ENCODE data around the gene CNPY1. TPM values are rescaled to one million over a fixed set of nuclear protein-coding genes. Genes with fewer than 3 reads are reported as not detected.
"Not testable (repeated sequence)": the region's sequence is repeated elsewhere in the genome, so short reads cannot be mapped to it uniquely, and the experiment has no call there.

Gene CNPY1
- polyA plus RNA-seq, 3 donors, result not detected

DNA sequence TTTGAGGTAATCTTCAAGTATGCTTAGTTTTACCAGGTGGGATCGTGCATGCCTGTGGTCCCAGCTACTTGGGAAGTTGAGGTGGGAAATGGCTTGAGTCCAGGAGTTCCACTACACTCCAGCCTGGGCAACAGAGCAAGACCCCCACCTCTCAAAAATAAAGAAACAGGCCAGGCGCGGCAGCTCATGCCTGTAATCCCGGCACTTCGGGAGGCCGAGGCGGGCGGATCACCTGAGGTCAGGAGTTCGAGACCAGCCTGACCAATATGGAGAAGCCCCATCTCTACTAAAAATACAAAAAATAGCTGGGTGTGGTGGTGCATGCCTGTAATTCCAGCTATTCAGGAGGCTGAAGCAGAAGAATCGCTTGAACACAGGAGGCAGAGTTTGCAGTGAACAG, 16.6 kb upstream of the CNPY1 start:
- DNase-seq (ENCODE audit: extremely low read depth in 1 of 11, low read depth in 9 of 11, low spot score in 4 of 11), result not testable (repeated sequence)

DNA sequence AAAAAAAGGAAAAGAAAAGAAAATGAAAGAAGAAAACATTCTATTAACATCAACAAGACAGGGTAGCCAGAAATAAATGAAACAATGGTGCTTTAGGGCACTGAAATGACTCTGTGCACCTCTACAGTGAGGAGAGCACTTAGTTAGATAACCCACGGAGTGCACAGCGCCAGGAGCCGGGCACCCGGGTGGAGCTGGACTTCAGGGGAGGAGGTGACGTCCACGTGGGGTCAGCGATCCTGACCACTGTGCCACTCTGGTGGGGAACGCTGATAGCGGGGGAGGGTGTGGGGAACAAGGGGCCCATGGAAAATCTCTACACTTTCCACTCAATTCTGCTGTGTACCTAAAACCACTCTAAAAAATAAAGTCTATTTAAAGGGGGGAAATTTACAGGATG, 15.7 kb upstream of the CNPY1 start:
- no peak for DNase-seq (ENCODE audit: extremely low read depth in 1 of 11, low read depth in 9 of 11, low spot score in 4 of 11)

DNA sequence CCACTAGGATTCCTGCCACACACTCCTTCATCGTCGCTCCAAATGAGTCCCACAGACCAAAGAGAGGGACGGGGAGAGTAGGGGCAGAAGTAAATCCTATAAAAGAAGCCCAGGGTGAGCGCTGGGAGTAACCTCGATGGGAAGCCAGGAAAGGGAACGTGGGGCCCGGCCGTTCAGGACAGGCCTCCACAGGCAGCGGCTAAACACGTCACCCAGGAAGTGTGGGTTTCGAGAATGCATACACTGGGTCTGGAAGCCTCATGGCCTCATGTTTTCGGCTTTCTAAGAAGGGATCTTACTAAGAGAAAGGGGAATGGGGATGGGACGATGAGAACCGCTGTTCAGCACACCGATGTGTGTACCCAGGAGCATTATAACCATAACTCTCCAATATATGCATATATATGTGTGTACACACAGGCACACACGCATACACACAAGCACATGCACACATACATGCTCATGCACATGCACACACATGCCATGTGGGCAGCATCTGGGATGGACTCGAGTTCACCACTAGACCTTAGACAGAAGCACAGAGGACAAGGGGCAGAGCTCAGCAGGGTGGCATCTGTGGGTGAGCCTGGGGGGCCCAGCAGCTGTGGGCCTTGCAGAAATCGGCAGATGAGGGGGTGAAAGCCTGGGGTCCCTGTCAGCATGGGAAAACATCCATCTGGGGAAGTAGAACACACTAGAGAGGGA, 14.8 kb upstream of the CNPY1 start:
- no peak for DNase-seq (ENCODE audit: extremely low read depth in 1 of 11, low read depth in 9 of 11, low spot score in 4 of 11)

DNA sequence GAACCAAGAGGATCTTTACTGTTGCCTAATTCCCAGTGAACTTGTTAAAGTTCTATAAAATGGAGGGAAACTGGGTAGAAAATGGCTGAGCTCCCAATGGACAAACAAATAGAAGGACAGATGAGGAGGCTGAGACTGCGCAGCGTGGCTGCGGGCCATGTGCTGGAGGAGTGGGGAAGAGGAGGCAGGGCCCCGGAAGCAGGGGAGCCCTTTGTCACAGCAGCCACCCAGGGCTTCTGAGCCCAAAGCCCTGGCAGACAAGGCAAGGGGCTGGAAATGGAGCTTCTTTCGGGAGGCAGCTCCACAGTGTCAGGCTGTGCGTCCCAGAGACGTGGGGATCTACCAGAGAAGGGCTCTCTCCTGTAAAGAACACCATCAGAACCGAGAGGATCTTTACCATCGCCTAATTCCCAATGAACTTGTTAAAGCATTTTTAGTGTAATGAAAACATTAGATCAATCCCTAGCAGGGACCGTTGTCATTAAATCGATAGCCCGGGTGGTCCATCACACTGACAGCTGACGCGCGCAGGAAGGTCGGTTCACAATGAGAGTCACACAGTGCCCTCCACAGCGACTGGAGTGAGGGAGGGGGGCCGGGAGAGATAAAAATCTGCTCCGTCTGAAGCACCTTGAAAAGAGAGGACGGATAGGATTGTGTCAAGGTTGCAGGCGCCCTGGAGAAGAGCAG, 14.0 kb upstream of the CNPY1 start:
- DNase-seq (ENCODE audit: extremely low read depth in 1 of 11, low read depth in 9 of 11, low spot score in 4 of 11), result no peak

DNA sequence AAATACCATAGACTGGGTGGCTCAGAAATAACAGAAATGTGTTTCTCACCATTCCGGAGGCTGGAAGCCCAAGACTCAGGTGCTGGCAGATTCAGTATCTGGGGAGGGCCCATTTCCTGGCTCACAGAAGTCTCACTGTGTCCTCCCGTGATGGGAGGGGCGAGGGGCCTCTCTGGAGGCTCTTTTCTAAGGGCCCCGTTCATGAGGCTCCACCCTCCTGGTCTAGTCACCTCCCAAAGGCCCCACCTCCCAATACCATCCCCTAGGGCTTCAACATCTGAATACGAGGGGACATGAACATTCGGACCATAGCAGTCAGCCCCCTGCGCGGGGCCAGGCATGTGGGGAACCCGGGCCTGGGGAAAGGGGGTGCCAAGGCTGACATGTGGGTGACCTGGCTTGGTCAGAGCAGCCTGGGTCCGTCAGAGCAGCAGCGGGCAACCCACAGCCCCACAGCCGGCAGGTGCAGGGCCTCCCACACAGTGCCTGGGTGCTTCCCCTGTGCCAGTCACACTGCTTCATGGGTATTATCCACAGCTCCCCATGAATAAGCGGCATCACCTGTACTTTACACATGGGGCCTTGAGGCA, 13.3 kb upstream of the CNPY1 start:
- DNase-seq (ENCODE audit: extremely low read depth in 1 of 11, low read depth in 9 of 11, low spot score in 4 of 11), result no peak

DNA sequence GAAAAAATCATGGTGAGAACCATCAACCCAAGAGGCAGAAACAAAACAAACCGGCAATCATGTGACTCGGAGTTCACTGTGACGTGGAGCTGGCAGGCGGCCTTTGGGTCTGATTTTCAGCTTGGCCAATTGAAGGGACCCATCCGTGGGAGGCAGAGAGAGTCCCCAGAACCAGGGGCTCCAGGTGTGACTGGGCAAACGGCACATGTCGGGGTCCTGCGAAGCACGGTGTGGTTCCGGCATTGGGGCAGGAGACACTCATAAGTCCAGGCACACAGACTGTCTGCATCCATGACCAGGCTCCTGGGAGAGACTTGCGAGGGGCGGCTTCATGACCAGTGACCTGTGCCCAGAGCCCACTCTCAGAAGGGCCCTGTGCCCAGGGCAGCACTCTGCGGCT, 12.6 kb upstream of the CNPY1 start:
- no peak for DNase-seq (ENCODE audit: extremely low read depth in 1 of 11, low read depth in 9 of 11, low spot score in 4 of 11)

DNA sequence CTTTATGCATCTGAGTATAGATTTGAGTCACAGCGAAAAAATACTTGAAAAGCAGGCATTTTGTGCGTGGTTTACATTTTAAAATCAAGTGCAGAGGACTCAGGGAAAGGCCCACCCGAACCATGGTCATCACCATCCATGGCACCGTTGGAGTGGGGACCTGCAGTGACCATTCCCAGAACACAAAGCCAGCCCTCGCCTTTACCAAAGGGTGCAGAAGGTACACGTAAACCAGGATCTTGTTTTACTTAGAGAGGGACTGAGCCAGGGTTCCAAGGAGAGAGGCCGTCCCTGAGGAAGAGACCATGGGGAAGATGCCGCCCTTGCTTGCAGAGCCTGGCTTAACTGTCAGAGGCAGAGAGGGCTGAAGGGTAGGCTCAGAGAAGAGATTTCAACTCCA, 12.0 kb upstream of the CNPY1 start:
- DNase-seq (ENCODE audit: extremely low read depth in 1 of 11, low read depth in 9 of 11, low spot score in 4 of 11), result no peak

DNA sequence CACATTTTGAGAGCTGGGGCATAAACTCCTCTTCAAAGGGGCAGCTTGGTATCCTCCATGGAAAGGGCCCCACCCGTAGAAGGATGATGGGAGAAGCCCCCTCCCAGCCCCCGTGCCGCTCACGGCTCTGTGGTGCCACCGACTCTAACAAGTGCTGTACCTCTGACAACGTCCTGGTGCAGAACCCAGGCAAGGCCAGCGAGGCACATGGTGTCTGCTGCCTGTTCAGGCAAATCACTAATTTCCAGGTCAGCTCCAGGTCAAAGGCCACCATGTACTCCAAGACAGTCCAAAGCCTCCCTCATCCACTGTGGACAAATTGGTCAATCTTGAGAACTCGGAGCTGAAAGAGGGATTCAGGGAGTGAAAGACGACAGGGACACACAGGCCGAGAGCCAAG, 11.4 kb upstream of the CNPY1 start:
- no peak for DNase-seq (ENCODE audit: extremely low read depth in 1 of 11, low read depth in 9 of 11, low spot score in 4 of 11)

DNA sequence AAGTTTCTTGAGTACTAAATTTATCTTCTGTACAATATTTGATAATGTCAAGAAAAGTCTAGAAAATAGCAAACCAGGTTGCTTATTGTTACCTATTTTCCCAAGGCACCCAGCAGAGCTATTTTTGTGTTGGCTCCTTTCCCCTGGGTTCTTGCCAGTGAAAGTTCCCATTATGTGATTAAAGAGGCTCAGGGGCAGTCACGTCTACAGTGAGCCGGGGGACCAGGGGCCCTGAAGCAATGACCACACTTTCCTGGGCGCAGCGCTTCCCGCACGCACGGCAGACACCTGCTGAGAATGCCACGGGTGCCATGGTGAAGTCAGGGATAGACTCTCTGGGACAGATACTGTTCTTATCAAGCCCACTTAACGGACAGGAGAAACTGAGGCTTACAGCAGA, 10.4 kb upstream of the CNPY1 start:
- DNase-seq (ENCODE audit: extremely low read depth in 1 of 11, low read depth in 9 of 11, low spot score in 4 of 11), result no peak

DNA sequence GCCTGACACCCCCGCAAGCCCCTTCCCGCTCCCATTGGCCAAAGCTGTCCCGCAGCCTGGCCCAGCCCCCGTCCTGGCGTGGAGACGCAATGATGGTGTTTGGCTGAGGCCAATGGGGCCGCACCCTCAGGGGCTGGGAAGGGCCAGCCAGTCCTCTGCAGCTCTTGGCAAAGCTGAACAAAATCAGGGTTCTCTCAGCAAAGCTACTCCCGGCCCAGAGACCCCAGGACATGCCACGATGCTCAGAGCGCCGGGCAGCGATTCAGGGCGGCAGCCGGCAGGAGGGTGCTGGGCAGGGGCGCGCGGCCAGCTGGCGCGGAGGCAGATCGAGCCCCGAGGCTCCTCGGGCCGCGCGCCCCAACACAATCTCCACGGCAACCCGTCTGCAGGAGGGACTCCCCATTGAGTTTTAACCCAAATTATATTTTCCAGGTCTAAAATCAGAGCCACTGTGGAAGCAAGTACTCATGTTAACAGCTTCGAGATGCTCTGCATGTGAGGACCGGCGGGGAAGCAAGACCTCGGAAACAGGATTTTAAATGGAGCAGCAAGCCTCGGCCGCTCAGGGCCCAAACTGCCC, 8.8 kb upstream of the CNPY1 start:
- DNase-seq (ENCODE audit: extremely low read depth in 1 of 11, low read depth in 9 of 11, low spot score in 4 of 11), result no peak

DNA sequence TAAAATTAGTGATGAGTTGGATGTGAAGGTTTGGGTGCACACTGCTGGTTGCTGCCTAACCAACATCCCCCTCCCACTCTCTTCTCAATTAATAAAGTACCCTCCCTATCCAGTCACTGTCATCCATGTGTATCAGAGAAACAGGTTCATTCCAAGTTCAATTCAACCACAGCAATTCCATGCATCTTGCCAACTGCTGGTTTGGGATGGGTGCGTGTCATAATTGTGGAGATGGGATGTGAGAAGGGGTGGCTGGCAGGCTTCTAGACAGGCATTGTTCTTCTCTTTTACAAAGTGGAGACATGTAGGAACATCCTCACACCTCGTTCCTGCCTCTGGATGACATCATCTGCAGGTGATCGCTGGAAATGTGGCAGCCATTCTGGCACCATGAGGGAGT, 7.5 kb upstream of the CNPY1 start:
- no peak for DNase-seq (ENCODE audit: extremely low read depth in 1 of 11, low read depth in 9 of 11, low spot score in 4 of 11)

DNA sequence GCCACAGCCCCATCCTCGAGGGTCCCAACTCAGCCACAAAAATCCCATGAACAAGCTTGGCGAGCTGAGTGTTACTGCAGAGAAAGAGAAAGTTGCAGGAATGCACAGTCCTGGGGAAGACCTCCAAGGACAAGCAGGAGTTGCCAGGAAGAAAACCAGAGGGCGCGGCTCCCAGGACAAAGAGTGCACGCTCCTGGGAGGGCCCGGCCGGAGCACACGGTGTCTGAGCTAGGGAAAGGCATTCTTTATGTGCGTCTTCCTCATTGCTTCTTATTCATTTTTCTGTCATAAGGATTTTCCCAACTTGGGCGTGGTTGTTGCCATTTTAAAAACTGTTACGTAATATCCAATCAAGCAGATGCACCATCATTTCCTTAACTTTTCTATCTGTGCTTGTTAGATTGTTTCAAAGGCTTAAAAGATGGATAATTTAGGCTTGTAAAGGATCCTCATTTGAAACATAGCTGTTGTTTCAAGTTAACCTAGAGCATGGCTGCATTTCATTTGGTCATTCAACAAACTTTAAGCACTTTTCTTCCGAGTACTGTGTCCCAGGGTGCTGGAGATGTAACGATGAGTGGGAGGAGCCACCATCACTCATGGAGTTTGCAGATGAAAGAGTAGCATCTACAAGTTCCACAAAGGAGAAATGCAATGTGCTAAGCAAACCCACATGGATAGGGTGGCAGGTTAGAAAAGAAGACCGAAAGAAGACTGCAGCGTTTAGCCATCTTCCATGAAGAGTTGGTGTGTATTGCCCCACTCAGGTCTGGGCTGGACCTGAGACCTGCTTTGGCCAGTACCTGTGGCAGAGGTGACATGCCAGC, 5.6 kb upstream of the CNPY1 start:
- DNase-seq (ENCODE audit: extremely low read depth in 1 of 11, low read depth in 9 of 11, low spot score in 4 of 11), result no peak

DNA sequence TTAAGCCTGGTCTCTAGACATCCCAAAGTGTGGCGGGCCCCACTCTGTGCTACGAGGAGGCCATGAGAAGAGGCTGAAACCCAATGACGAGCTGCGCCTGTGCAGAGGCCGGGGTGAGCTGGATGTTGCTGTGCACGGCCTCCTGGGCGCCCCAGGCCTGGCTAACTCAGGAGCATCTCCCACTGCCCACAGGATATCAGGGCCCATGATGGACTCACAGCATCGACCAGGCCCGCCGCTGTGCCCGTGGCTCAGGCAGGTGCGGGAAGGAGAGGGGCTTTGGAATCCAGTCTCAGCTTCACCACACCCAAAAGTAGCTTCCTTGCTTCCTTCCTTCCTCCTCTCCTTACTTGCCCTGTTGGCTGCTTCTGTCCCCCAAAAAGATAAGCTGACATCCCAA, 4.6 kb upstream of the CNPY1 start:
- DNase-seq (ENCODE audit: extremely low read depth in 1 of 11, low read depth in 9 of 11, low spot score in 4 of 11), result no peak

DNA sequence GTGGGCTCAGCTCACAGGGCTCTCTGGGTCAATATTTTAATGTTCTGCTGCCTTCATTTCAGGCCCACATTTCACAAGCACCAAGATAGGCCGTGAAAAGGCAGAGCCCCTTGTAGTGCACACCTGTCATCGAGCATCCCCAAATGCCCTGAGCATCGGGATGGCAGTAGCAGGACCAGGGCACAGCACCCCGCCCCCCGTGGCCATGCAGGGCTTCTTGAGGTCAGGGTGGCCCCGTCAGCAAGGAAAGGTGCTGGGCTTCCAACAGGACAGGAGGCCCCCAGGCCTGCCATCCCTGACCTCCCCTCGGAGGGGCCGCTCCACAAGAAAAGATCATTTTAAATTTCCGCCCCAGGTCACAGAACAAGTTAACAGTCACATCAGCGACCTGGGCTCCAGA, 2.9 kb upstream of the CNPY1 start:
- DNase-seq (ENCODE audit: extremely low read depth in 1 of 11, low read depth in 9 of 11, low spot score in 4 of 11), result no peak

DNA sequence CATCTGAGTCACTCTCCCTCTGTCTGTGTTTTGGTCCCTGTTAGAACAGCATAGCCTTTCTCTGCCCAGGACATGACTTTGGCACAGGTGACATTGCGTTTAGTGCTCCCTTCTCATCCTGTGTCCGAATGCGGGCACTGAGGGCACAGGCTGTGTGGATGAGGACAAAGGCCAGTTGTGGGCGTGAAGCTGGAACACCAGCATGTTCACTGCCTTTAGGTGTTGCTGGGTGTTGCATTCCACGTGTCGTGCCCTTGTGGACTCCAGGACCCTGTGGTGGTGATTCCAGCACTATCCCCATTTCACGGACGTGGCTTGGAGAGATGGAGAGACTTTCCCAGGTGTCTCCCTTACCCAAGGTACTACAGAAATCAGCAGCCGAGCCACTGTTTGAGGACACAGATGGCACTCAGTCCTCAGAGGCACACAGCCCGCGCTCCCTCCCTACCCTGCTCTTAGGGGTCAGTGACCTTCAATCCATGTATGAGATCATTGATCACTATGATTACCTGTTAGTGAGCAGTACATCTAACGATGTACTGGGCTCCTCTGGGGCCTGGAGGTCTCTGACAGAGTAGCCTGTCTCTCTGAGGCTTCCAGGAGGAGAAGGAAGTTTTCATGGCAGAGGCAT, 917 bp upstream of the CNPY1 start:
- DNase-seq (ENCODE audit: extremely low read depth in 1 of 11, low read depth in 9 of 11, low spot score in 4 of 11), result no peak

DNA sequence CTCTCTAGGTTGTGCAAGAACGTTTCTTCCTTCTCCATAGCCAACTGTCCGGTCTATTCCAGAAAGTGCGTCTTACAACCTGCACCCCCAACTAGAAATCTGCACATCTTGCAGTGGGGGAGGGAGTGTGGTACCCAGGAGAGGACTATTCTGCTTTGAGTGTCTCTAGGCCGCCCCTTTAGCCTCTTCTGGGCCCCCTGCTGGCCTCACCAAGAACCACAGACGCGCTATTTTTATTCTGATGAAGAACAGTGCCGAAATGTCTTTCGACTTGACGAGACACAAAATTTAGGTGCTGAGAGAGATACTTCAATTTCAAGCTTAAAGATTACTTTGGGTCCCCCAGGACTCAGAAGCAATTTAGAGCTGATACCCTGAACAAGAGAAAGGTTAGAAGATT, 1.0 kb downstream of the CNPY1 start:
- no peak for DNase-seq (ENCODE audit: extremely low read depth in 1 of 11, low read depth in 9 of 11, low spot score in 4 of 11)

DNA sequence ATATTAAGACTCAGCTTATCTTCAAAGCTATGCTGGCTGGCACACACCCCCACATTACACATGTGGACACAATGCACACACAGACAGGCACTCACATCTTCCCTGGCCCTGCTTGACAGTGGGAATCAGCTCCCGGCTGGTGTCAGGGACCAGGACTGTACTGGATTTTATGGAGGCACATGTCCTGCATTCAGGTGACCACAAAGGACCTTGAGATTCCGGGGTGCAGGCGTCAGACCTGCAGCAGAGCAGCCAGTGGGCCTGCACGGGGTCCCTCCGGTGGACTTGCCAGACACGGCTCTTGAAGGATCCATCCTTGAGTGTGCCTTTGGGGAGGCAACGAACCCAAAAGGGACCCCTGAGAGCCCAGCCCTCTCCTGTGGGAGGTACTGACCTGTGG, 1.9 kb downstream of the CNPY1 start:
- no peak for DNase-seq (ENCODE audit: extremely low read depth in 1 of 11, low read depth in 9 of 11, low spot score in 4 of 11)

DNA sequence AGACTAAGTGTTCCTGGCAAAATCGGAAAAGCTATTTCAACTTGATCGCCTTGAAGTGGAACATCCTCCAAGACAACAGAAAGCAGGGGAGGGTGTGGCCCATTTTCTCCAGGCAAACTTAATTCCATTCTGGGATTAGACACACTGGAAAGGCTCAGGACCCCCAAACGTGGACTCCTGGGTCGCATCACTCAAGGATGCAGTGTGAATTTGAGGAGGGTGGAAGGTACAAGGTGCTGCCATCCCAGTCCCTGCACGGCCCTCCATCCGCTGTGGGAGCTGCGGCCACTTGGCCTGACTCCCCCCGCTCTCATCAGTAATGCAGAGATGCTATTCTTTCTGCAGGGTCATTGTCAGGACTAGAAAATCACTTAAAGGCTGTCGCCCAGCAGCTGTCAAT, 2.4 kb downstream of the CNPY1 start:
- no peak for DNase-seq (ENCODE audit: extremely low read depth in 1 of 11, low read depth in 9 of 11, low spot score in 4 of 11)

Data from renal cortex interstitium (tissue), 11 donors.